Uterus (tissue), 4 donors: Measurements from ENCODE around the gene SFT2D3. TPM values are rescaled to one million over a fixed set of nuclear protein-coding genes. Genes with fewer than 3 reads are reported as not detected.
A peak's percentile ranks its signal among the peaks of the same experiment; 100 is the strongest.

Source experiments
- DNase-seq, 2 donors: peaks; one replicate each; pipeline ENCODE4 v3.0.0-alpha.2; 2019 to 2020
- H3K27ac ChIP-seq, 2 donors: fragments of 200-600 bp; sonication (generic); 1 replicate in 1 of 2; 2 replicates in 1 of 2; pipeline ENCODE4 v1.5.1; 2016 to 2018
- H3K27me3 ChIP-seq, 2 donors: fragments of 200-600 bp; sonication (generic); one replicate each; pipeline ENCODE4 v1.5.1; 2018 to 2019; ENCODE audit warnings: control low read depth in 1 of 2
- H3K36me3 ChIP-seq, 2 donors: fragments of 200-600 bp; sonication (generic); one replicate each; pipeline ENCODE4 v1.5.1; 2019; ENCODE audit warnings: control low read depth in 1 of 2
- H3K4me1 ChIP-seq, 2 donors: fragments of 200-600 bp; sonication (generic); one replicate each; pipeline ENCODE4 v1.5.1; 2018 to 2019; ENCODE audit warnings: control low read depth in 1 of 2
- H3K4me3 ChIP-seq, 2 donors: fragments of 200-600 bp; sonication (generic); 1 replicate in 1 of 2; 2 replicates in 1 of 2; pipeline ENCODE4 v1.5.1; 2018 to 2019; ENCODE audit warnings: mild to moderate bottlenecking in 1 of 2
- H3K9me3 ChIP-seq, 2 donors: fragments of 200-600 bp; sonication (generic); one replicate each; pipeline ENCODE4 v1.5.1; 2019; ENCODE audit warnings: control low read depth in 1 of 2
- POLR2A ChIP-seq, 2 donors: fragments of 450-650 bp; IDR thresholded peaks; one replicate each; pipeline ENCODE4 v1.6.1; 2016; ENCODE audit warnings: antibody characterized with exemption in 2 of 2, mild to moderate bottlenecking in 1 of 2, moderate library complexity in 1 of 2
- intact Hi-C: fragments of 100-400 bp; cut with DNase I; formaldehyde crosslinking; loops from one replicate; pipeline ENCODE4 v1.15.1; 2023; ENCODE audit warnings: low total_unique reads
- total RNA-seq, 4 donors: library from RNA; depleted of rRNA in 3 of 4; stranded (reverse); fragments of >200 nt in 3 of 4; gene quantifications; one replicate each; pipeline versions ENCODE4 v1.1.0 to v1.2.4, GENCODE V29; 2014 to 2023
- TF ChIP-seq, protein P1 (sequence below), 4 experiments: fragments of 200-600 bp in 2 of 4; fragments of 450-650 bp in 2 of 4; sonication (generic) in 2 of 4; IDR thresholded peaks; one replicate each; pipeline ENCODE4 v1.5.1; 2016 to 2019; ENCODE audit warnings: antibody characterized with exemption in 4 of 4, mild to moderate bottlenecking in 2 of 4, moderate library complexity in 1 of 4
- donor health status: DM: yes; HTN: yes; CAD: no.

SFT2D3 gene
- total RNA-seq, 4 donors from 2014 or later: 5.9 to 27.2 (median 11.1) TPM

DNA sequence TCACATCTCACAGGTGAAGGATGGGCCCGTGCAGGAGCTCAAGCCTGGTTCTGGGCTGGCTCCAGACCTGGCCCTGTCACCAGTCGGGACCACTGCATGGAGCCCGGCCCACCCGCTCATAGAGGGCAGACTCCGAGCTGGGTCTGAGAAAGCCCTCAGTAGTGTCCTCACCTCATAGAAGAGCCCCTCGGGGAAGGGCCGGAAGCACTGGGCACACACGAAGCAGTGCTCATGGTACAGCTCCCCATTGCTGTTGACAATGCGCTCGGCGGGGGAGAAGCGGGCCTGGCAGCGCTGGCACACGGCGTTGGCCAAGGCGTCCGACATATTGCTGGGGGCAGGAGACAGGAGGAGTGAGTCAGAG lies 44.1 kb upstream of the SFT2D3 start:
- no peaks in the 10 kb centered on the region for H3K9me3 ChIP-seq
- H3K27ac ChIP-seq: peak overlapping the region; percentile 44 to 55
- no peaks in the 10 kb centered on the region for H3K27me3 ChIP-seq
- DNase-seq: no peak
- H3K4me1 ChIP-seq: peaks cover 0 to 40% of the 10 kb centered on the region in 2 donors
- H3K4me3 ChIP-seq: no peak overlapping the region
- H3K36me3 ChIP-seq: no peaks in the 10 kb centered on the region
- intact Hi-C loops: no loop called here
- TF ChIP-seq, protein P1, sequence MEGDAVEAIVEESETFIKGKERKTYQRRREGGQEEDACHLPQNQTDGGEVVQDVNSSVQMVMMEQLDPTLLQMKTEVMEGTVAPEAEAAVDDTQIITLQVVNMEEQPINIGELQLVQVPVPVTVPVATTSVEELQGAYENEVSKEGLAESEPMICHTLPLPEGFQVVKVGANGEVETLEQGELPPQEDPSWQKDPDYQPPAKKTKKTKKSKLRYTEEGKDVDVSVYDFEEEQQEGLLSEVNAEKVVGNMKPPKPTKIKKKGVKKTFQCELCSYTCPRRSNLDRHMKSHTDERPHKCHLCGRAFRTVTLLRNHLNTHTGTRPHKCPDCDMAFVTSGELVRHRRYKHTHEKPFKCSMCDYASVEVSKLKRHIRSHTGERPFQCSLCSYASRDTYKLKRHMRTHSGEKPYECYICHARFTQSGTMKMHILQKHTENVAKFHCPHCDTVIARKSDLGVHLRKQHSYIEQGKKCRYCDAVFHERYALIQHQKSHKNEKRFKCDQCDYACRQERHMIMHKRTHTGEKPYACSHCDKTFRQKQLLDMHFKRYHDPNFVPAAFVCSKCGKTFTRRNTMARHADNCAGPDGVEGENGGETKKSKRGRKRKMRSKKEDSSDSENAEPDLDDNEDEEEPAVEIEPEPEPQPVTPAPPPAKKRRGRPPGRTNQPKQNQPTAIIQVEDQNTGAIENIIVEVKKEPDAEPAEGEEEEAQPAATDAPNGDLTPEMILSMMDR (IDR thresholded peaks at IDR 0.05): no peak
- TF ChIP-seq POLR2A (IDR thresholded peaks at IDR 0.05): no peak

DNA sequence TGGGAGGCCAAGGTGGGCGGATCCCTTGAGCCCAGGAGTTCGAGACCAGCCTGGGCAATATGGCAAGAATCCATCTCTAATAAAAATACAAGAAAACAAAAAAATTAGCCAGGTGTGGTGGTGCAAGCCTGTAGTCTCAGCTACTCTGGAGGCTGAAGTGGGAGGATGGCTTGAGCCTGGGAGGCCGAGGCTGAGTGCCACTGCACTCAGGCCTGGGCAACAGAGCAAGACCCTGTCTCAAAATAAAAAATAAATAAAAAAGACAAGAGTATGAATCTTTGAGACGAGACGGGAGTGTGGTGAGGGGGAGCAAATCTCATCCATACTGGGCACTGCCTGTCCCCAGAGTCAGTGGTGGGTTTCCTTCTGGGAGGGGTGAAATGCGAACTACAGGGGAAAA lies 43.2 kb upstream of the SFT2D3 start:
- Histone ChIP-seq H3K4me3 (no peak overlapping the region), H3K36me3 (no peaks in the 10 kb centered on the region), H3K27me3 (no peaks in the 10 kb centered on the region), H3K9me3 (no peaks in the 10 kb centered on the region), H3K27ac (peak overlapping the region; percentile 55 to 73), H3K4me1 (peaks cover 0 to 39% of the 10 kb centered on the region in 2 donors)
- intact Hi-C loops: no loop called here
- no peak for DNase-seq
- TF ChIP-seq, protein P1 (IDR thresholded peaks at IDR 0.05): no peak
- TF ChIP-seq POLR2A (IDR thresholded peaks at IDR 0.05): no peak

DNA sequence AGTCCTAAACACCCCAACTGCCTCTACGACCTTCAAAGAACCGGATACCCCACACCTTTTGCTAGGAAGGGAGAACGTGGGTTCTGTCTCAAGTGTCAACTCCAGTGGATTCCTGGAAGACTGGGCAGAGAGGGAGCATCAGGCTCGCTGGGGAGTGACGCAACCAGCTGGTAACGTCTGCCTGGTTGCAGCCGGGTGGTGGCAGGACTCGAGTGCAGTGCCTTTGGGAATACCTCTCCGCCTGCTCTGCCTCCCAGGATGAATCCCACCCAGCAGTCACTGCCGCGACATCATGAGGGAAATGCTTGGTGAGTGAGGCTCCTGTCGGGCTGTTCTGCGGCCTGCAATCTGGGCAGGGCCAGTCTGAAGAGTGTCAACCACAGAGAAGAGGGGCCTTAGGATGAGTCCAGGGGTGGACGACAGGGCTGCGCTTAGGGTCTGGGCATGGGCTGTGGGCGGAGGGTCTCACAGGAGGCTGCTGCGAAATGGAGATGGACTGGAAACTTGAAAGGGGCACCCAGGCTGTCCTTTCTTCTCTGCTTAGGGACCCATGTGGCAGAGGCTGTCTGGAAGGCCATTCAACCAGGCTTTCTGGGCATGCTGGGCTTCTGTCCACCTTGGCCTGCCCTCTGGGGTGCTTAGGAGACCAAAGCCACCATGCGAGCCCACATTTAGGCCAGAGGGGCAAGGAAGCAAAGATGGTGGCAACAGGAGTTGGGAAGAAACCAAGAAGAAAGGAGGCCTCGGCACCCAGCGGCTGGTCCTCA lies 42.5 kb upstream of the SFT2D3 start:
- intact Hi-C loops: no loop called here
- Histone ChIP-seq H3K36me3 (no peaks in the 10 kb centered on the region), H3K27ac (peak overlapping the region; percentile 55 to 73), H3K4me3 (no peak overlapping the region), H3K9me3 (no peaks in the 10 kb centered on the region), H3K27me3 (no peaks in the 10 kb centered on the region), H3K4me1 (peaks cover 0 to 41% of the 10 kb centered on the region in 2 donors)
- TF ChIP-seq, protein P1 (IDR thresholded peaks at IDR 0.05): no peak
- TF ChIP-seq POLR2A (IDR thresholded peaks at IDR 0.05): no peak
- no peak for DNase-seq

DNA sequence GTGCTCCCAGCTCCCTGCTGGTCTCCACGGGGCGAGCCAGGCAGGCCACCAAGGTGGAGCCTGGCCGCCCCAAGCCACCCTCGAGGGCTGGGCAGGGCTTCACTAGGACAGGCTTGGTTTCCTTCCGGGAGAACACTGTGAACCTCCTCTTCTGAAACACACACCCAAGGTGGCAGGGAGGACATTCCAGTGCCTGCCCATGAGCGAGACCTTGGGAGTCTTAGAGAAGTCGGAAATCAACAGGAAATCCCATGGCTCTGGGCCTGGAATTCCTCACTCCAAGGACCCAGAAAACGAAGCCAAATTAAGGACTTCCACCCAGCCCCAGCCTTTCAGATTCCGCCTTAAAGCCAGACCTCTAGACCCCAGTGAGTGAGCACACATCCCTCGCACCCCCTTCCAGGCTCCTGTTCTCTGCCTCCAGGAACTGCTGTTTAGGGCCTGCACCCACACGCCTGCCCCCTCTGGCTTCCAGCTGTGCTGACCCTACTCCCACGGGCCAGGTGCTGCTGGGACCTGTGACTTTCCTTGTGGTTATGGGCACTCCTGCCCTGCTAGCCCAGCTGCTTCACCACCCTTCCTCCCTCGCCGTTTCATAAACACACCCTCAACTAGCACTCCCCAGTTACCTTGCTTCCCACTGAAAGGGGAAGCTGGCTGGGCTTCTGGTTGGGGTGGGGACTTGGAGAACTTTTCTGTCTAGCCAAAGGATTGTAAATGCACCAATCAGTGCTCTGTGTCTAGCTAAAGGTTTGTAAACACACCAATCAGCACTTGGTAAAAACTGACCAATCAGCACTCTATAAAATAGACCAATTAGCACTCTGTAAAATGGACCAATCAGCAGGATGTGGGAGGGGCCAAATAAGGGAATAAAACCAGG lies 41.6 kb upstream of the SFT2D3 start:
- Histone ChIP-seq H3K36me3 (no peaks in the 10 kb centered on the region), H3K9me3 (no peaks in the 10 kb centered on the region), H3K4me1 (peaks cover 0 to 44% of the 10 kb centered on the region in 2 donors), H3K27me3 (no peaks in the 10 kb centered on the region), H3K27ac (peak overlapping the region; percentile 55 to 73), H3K4me3 (no peak overlapping the region)
- TF ChIP-seq POLR2A (IDR thresholded peaks at IDR 0.05): no peak
- TF ChIP-seq, protein P1 (IDR thresholded peaks at IDR 0.05): no peak
- peak in 1 of 2 donors; percentile 72 for DNase-seq
- intact Hi-C loops: no loop called here

DNA sequence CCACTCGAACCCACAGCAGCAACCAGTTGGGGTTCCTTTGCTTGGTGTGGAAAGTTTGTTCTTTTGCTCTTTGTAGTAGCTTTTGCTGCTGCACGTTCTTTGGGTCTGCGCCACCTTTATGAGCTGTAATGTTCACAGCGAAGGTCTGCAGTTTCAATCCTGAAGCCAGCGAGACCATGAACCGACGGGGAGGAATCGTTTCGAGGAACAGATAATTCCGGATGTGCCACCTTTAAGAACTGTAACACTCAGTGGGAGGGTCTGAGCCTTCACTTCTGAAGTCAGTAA lies 41.1 kb upstream of the SFT2D3 start:
- Histone ChIP-seq H3K27ac (peak overlapping the region; percentile 55 to 73), H3K9me3 (no peaks in the 10 kb centered on the region), H3K36me3 (no peaks in the 10 kb centered on the region), H3K4me3 (no peak overlapping the region), H3K27me3 (no peaks in the 10 kb centered on the region), H3K4me1 (peaks cover 0 to 44% of the 10 kb centered on the region in 2 donors)
- no peak for DNase-seq
- intact Hi-C loops: no loop called here
- no peak for TF ChIP-seq POLR2A (IDR thresholded peaks at IDR 0.05)
- TF ChIP-seq, protein P1 (IDR thresholded peaks at IDR 0.05): no peak
